ENCODE measurements around the gene SPEN. TPM values are rescaled to one million over a fixed set of nuclear protein-coding genes. Genes with fewer than 3 reads are reported as not detected.
A peak's percentile ranks its signal among the peaks of the same experiment; 100 is the strongest.
"Not testable (repeated sequence)": the region's sequence is repeated elsewhere in the genome, so short reads cannot be mapped to it uniquely, and the experiment has no call there.

Gene SPEN
- total and polyA plus RNA-seq, 9 donors, result 22.8 to 44.3 (median 33.3) TPM

DNA sequence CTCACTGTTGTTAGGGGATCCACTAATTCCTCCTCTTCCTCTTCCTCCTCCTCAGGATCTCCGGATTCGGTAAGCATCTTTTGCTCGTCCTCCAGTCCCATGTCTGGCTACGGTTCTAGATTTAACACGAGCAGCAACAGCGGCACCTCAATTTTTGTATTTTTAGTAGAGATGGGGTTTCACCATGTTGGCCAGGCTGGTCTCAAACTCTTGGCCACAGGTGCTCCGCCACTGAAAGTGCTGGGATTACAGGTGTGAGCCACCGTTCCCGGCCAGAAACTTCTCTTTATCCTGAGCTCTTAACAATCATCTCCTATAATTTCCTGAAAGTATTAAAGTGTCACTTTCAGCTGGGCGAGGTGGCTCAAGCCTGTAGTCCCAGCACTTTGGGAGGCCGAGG lies 40.0 kb upstream of the SPEN start, which contains the start of gene UQCRHL:
Gene UQCRHL (minus strand): TSS at position 101 of the 400 bp plus-strand sequence. CDS start 0 bp downstream, at position 101.
- H3K27me3 ChIP-seq (ENCODE audit: control insufficient read depth, insufficient read depth, low read length), result not testable (repeated sequence)

DNA sequence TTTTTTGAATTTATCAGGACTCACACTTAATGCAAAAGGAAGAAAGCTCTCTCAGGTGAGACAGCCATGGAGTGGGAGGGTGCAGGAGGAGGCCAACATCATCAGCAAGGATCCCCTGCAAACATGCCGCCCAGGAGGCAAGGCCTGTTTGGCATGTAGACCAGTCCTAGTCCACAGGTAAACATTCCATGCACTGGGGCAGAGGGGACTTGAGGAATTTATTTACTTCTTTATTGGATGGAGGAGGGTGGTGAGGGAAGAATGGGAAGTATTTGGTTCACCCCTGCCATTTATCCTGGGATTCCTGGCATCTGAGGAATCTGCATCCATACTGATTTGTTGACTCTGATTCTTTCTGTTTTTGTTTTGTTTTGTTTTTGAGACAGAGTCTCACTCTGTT lies 38.6 kb upstream of the SPEN start:
- Histone ChIP-seq H3K27me3 (ENCODE audit: control insufficient read depth, insufficient read depth, low read length) (no peaks in the 10 kb centered on the region), H3K4me3 (ENCODE audit: low read length) (no peak overlapping the region), H3K36me3 (ENCODE audit: control insufficient read depth, insufficient read depth, low read length) (no peaks in the 10 kb centered on the region), H3K9me3 (replicated peaks; ENCODE audit: control insufficient read depth, low read depth, low read length) (no peaks in the 10 kb centered on the region), H3K27ac (ENCODE audit: low read length) (no peak overlapping the region), H3K4me1 (ENCODE audit: control insufficient read depth, insufficient read depth, low read length) (no peaks in the 10 kb centered on the region)
- 83% methylated on average over 1 of the region's 1 CpG for WGBS (ENCODE audit: insufficient coverage)
- no peak for DNase-seq

More for the DNA sequence above, 40.0 kb upstream of the SPEN start, which contains the start of gene UQCRHL:
- H3K27ac ChIP-seq (ENCODE audit: low read length); H3K4me3 ChIP-seq (ENCODE audit: low read length); H3K4me1 ChIP-seq (ENCODE audit: control insufficient read depth, insufficient read depth, low read length); DNase-seq; H3K9me3 ChIP-seq (replicated peaks; ENCODE audit: control insufficient read depth, low read depth, low read length); H3K36me3 ChIP-seq (ENCODE audit: control insufficient read depth, insufficient read depth, low read length): not testable (repeated sequence)
- WGBS (ENCODE audit: insufficient coverage), result 73% methylated on average over 3 of the region's 11 CpGs

DNA sequence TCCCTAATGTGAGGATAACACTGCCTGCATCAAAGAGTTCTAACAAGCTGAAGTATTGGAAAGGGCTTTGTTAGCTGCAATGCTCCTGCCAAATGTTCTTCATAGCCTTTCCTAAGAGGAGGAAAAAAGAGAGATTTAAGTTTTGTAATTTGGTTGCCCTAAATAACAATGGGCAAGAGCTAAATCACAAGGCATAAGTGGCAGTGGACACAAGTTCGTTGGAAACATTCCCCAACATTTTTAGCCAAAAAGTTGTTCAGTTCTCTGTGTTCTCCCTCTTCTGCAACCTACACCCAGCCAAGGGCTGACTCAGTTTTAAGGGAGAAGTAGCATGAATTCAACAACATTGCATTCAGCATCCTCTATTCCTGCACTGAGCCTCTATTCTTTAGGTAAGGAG lies 37.4 kb upstream of the SPEN start:
- no peaks in the 10 kb centered on the region for H3K36me3 ChIP-seq (ENCODE audit: control insufficient read depth, insufficient read depth, low read length)
- 71% methylated on average over 1 of the region's 1 CpG for WGBS (ENCODE audit: insufficient coverage)
- H3K27ac ChIP-seq (ENCODE audit: low read length), result no peak overlapping the region
- no peaks in the 10 kb centered on the region for H3K27me3 ChIP-seq (ENCODE audit: control insufficient read depth, insufficient read depth, low read length)
- no peak overlapping the region for H3K4me3 ChIP-seq (ENCODE audit: low read length)
- H3K4me1 ChIP-seq (ENCODE audit: control insufficient read depth, insufficient read depth, low read length), result no peaks in the 10 kb centered on the region
- H3K9me3 ChIP-seq (replicated peaks; ENCODE audit: control insufficient read depth, low read depth, low read length), result no peaks in the 10 kb centered on the region
- no peak for DNase-seq

DNA sequence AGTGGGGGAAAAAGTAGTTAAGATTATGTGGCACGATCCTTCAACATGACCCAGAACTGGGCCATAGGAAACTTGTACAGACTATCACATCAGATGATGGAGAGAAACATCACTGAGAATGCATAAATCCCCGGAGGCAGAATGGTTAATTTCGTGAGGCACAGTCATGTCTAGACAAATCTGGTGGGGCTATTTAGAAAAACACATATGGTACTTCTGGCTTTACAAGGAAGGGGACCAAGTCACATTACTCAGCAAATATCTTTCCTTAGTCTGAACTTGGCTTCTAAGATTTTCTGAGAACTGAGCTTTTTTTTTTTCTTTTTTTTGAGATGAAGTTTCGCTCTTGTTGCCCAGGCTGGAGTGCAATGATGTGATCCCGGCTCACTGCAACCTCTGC lies 30.8 kb upstream of the SPEN start:
- no peaks in the 10 kb centered on the region for H3K9me3 ChIP-seq (replicated peaks; ENCODE audit: control insufficient read depth, low read depth, low read length)
- H3K27me3 ChIP-seq (ENCODE audit: control insufficient read depth, insufficient read depth, low read length), result no peaks in the 10 kb centered on the region
- DNase-seq, result no peak
- H3K27ac ChIP-seq (ENCODE audit: low read length), result no peak overlapping the region
- no peaks in the 10 kb centered on the region for H3K4me1 ChIP-seq (ENCODE audit: control insufficient read depth, insufficient read depth, low read length)
- no peaks in the 10 kb centered on the region for H3K36me3 ChIP-seq (ENCODE audit: control insufficient read depth, insufficient read depth, low read length)
- no peak overlapping the region for H3K4me3 ChIP-seq (ENCODE audit: low read length)
- no CpG with 5 or more reads among the region's 5 CpGs for WGBS (ENCODE audit: insufficient coverage)

DNA sequence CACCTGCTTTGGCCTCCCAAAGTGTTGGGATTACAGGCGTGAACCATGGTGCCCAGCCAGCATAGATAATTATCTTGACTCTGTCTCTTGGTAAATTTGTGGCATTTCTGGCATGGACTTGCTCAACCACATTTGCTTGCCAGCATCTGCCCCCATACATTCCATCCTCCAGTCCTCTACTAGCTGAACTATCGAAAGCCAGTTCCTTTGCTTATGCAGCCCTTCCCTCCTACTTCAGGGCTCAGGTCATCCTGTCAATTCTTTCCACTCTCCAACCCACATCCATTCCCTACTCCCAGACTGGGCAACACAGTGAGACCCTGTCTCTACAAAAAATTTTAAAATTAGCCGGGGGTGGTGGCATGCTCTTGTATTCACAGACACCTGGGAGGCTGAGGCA lies 27.0 kb upstream of the SPEN start:
- no peak for DNase-seq
- Histone ChIP-seq H3K36me3 (ENCODE audit: control insufficient read depth, insufficient read depth, low read length) (no peaks in the 10 kb centered on the region), H3K27ac (ENCODE audit: low read length) (no peak overlapping the region), H3K27me3 (ENCODE audit: control insufficient read depth, insufficient read depth, low read length) (no peaks in the 10 kb centered on the region), H3K9me3 (replicated peaks; ENCODE audit: control insufficient read depth, low read depth, low read length) (no peaks in the 10 kb centered on the region), H3K4me1 (ENCODE audit: control insufficient read depth, insufficient read depth, low read length) (no peaks in the 10 kb centered on the region), H3K4me3 (ENCODE audit: low read length) (no peak overlapping the region)
- WGBS (ENCODE audit: insufficient coverage), result 94% methylated on average over 2 of the region's 3 CpGs

DNA sequence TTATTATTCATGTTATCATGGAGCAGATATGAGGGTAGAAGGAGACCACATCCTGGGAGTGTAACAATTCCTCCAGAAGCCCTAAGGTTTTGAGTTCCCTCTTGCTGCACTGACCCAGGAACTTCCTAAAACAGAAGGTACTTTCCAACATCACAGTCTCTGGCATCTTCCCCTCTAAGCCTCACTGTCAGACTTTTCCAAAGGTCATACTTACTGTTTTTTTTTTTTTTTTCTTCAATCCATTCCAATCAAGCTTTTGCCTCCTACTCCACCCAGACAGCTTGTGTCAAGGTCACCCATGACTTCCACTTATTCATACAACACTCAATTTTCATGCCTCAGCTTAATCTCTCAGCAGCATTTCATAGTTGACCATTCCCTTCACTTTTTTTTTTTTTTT lies 21.7 kb upstream of the SPEN start:
- DNase-seq, result no peak
- H3K4me1 ChIP-seq (ENCODE audit: control insufficient read depth, insufficient read depth, low read length), result no peaks in the 10 kb centered on the region
- H3K36me3 ChIP-seq (ENCODE audit: control insufficient read depth, insufficient read depth, low read length), result no peaks in the 10 kb centered on the region
- peak overlapping the region; percentile 13 for H3K27ac ChIP-seq (ENCODE audit: low read length)
- H3K27me3 ChIP-seq (ENCODE audit: control insufficient read depth, insufficient read depth, low read length), result no peaks in the 10 kb centered on the region
- H3K4me3 ChIP-seq (ENCODE audit: low read length), result no peak overlapping the region
- H3K9me3 ChIP-seq (replicated peaks; ENCODE audit: control insufficient read depth, low read depth, low read length), result no peaks in the 10 kb centered on the region

DNA sequence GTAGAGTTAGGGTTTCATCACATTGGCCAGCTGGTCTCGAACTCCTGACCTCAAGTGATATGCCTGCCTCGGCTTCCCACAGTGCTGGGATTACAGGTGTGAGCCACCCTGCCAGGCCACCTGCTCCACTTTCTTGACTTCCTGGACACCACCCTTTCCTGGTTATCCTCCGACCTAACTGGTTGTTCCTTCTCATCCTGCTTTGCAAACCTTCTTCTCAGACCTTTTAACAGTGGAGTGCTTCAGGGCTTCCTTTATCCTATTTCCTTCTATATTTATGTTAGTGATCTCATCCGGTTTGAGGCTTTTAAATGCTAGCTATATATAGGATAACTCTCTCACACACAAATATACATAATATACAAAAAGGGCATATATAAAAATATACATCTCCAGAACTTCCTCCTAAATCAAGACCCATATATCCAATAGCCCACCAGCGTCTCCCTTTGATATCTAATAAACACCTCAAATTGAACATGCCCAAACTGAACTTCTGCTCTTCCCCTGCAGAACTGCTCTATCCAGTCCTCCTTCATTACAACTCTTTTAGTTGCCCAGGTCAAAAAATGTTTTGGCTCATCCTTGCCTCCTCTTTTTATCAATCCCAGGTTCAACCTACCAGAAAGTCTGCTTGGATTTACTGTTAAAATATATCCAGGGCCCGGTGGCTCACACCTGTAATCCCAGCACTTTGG lies 20.5 kb upstream of the SPEN start:
- Histone ChIP-seq H3K27me3 (ENCODE audit: control insufficient read depth, insufficient read depth, low read length) (no peaks in the 10 kb centered on the region), H3K9me3 (replicated peaks; ENCODE audit: control insufficient read depth, low read depth, low read length) (no peaks in the 10 kb centered on the region), H3K4me3 (ENCODE audit: low read length) (no peak overlapping the region), H3K36me3 (ENCODE audit: control insufficient read depth, insufficient read depth, low read length) (no peaks in the 10 kb centered on the region), H3K27ac (ENCODE audit: low read length) (no peak overlapping the region), H3K4me1 (ENCODE audit: control insufficient read depth, insufficient read depth, low read length) (no peaks in the 10 kb centered on the region)
- WGBS (ENCODE audit: insufficient coverage), result 89% methylated on average over 3 of the region's 6 CpGs
- no peak for DNase-seq

DNA sequence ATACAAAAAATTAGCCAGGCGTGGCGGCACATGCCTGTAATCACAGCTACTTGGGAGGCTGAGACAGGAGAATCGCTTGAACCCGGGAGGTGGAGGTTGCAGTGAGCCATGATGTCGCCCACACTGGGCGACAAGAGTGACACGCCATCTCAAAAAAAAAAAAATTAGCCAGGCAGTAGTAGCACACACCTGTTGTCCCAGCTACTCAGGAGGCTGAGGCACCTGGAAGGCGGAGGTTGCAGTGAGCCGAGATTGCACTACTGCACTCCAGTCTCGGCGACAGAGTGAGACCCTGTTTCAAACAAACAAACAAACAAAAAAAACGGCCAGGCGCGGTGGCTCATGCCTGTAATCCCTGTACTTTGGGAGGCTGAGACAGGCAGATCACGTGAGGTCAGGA lies 19.9 kb upstream of the SPEN start:
- WGBS (ENCODE audit: insufficient coverage), result 92% methylated on average over 5 of the region's 15 CpGs
- H3K4me1 ChIP-seq (ENCODE audit: control insufficient read depth, insufficient read depth, low read length), result not testable (repeated sequence)

DNA sequence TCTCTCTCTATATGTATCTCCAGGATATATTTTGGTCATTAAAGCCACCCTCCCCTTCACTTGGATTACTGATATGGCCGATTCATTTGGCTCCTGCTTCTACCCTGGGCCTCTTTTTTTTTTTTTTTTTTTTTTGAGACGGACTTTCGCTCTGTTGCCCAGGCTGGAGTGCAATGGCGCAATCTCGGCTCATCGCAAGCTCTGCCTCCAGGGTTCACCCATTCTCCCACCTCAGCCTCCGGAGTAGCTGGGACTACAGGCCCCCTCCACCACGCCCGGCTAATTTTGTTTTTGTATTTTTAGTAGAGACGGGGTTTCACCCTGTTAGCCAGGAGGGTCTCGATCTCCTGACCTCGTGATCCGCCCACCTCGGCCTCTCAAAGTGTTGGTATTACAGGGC lies 18.6 kb upstream of the SPEN start:
- DNase-seq; H3K27ac ChIP-seq (ENCODE audit: low read length); H3K27me3 ChIP-seq (ENCODE audit: control insufficient read depth, insufficient read depth, low read length); H3K9me3 ChIP-seq (replicated peaks; ENCODE audit: control insufficient read depth, low read depth, low read length); H3K4me3 ChIP-seq (ENCODE audit: low read length); H3K36me3 ChIP-seq (ENCODE audit: control insufficient read depth, insufficient read depth, low read length); H3K4me1 ChIP-seq (ENCODE audit: control insufficient read depth, insufficient read depth, low read length): not testable (repeated sequence)
- WGBS (ENCODE audit: insufficient coverage), result 87% methylated on average over 4 of the region's 14 CpGs

More for the DNA sequence above, 19.9 kb upstream of the SPEN start:
- not testable (repeated sequence) for H3K36me3 ChIP-seq (ENCODE audit: control insufficient read depth, insufficient read depth, low read length); H3K27ac ChIP-seq (ENCODE audit: low read length); DNase-seq; H3K9me3 ChIP-seq (replicated peaks; ENCODE audit: control insufficient read depth, low read depth, low read length); H3K27me3 ChIP-seq (ENCODE audit: control insufficient read depth, insufficient read depth, low read length); H3K4me3 ChIP-seq (ENCODE audit: low read length)

DNA sequence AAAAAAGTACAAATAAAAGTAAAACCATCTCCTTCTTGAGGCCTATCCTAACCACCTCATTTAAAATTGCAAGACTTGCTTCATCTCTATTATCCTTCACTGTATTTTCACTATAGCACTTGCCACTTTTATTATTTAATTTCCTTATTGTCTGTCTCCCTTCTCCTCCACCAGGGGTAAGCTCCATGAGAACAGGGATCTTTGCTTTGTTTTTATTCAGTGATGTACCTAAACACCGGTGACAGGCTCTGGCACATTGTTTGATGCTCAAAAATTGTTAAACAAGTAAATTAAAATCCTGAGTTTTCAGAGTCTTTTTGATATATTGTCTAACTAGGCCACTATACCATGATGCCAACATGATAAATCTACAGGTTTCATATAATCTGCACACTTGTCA lies 17.2 kb upstream of the SPEN start:
- Histone ChIP-seq H3K4me3 (ENCODE audit: low read length) (no peak overlapping the region), H3K9me3 (replicated peaks; ENCODE audit: control insufficient read depth, low read depth, low read length) (no peaks in the 10 kb centered on the region), H3K36me3 (ENCODE audit: control insufficient read depth, insufficient read depth, low read length) (no peaks in the 10 kb centered on the region), H3K4me1 (ENCODE audit: control insufficient read depth, insufficient read depth, low read length) (peaks cover 8% of the 10 kb centered on the region), H3K27ac (ENCODE audit: low read length) (no peak overlapping the region), H3K27me3 (ENCODE audit: control insufficient read depth, insufficient read depth, low read length) (no peaks in the 10 kb centered on the region)
- DNase-seq, result no peak
- no CpG with 5 or more reads among the region's 1 CpG for WGBS (ENCODE audit: insufficient coverage)

Data from muscle of leg (tissue), 11 donors.